HEK293 (cell line): Measurements from ENCODE around the gene TSPAN7.

ENCODE experiments used
- CTCF ChIA-PET: fragments of 350-600 bp; formaldehyde crosslinking; extraction: SDS; loops from one replicate; lab custom pipeline; 2021; ENCODE audit warnings: antibody characterized with exemption; lab: Yijun Ruan, JAX
- POLR2A ChIA-PET: fragments of 300-600 bp; formaldehyde crosslinking; extraction: SDS; loops from one replicate; lab custom pipeline; 2020; ENCODE audit warnings: antibody characterized with exemption, inconsistent platforms; lab: Yijun Ruan, JAX
- H3K27ac ChIP-seq: fragments of 200-500 bp; sonication (Bioruptor generic); 2 replicates; pipeline ENCODE4 v1.5.1; 2014; ENCODE audit warnings: low read depth, low read length, control low read depth, inconsistent platforms; ENCODE audit errors: extremely low read depth
- H3K36me3 ChIP-seq, 2 experiments: fragments of 200-500 bp in 1 of 2; sonication (Bioruptor generic) in 1 of 2; 1 replicate in 1 of 2; 2 replicates in 1 of 2; pipeline ENCODE4 v1.5.1; 2014 to 2017; ENCODE audit warnings: inconsistent platforms in 2 of 2, low read length in 2 of 2; ENCODE audit not compliant: control insufficient read depth in 2 of 2, insufficient read depth in 1 of 2
- H3K4me1 ChIP-seq: fragments of 200-500 bp; sonication (Bioruptor generic); 2 replicates; pipeline ENCODE4 v1.5.1; 2014; ENCODE audit warnings: mild to moderate bottlenecking, low read length, inconsistent platforms; ENCODE audit not compliant: control insufficient read depth, insufficient read depth
- H3K4me3 ChIP-seq: 2 replicates; pipeline ENCODE4 v1.5.1; 2011; ENCODE audit warnings: low read depth, mild to moderate bottlenecking, control low read depth, low read length, moderate library complexity
- H3K9me3 ChIP-seq: fragments of 200-500 bp; sonication (Bioruptor generic); 2 replicates; pipeline ENCODE4 v1.5.1; 2014; ENCODE audit warnings: low read depth, low read length, inconsistent platforms; ENCODE audit not compliant: control insufficient read depth, insufficient read depth
- KLF9 ChIP-seq: fragments of 450-650 bp; formaldehyde crosslinking; IDR thresholded peaks from 2 replicates; pipeline ENCODE4 v1.5.1; 2016; ENCODE audit warnings: missing biosample characterization, missing genetic modification characterization, low read depth
- MEIS1 ChIP-seq: sonication (generic); formaldehyde crosslinking; IDR thresholded peaks from 2 replicates; pipeline ENCODE4 v1.8.1; 2022; ENCODE audit warnings: missing genetic modification reagents, mild to moderate bottlenecking, borderline replicate concordance
- PRDM1 ChIP-seq: fragments of 450-650 bp; formaldehyde crosslinking; IDR thresholded peaks from 2 replicates; pipeline ENCODE4; 2016; ENCODE audit warnings: missing biosample characterization, missing genetic modification characterization
- YY1 ChIP-seq: fragments of 450-650 bp; formaldehyde crosslinking; IDR thresholded peaks from 2 replicates; pipeline ENCODE4 v1.5.1; 2018; ENCODE audit warnings: missing biosample characterization, missing genetic modification characterization
- ZFHX2 ChIP-seq: fragments of 450-650 bp; formaldehyde crosslinking; conservative IDR thresholded peaks from 2 replicates; pipeline ENCODE4 v1.5.1; 2016; ENCODE audit warnings: missing biosample characterization, missing genetic modification characterization
- ZNF138 ChIP-seq: fragments of 450-650 bp; formaldehyde crosslinking; IDR thresholded peaks from 2 replicates; pipeline ENCODE4 v1.5.1; 2016; ENCODE audit warnings: missing biosample characterization, missing genetic modification characterization, borderline replicate concordance
- ZNF175 ChIP-seq: fragments of 450-650 bp; formaldehyde crosslinking; IDR thresholded peaks from 2 replicates; pipeline ENCODE4 v1.5.1; 2016; ENCODE audit warnings: missing biosample characterization, missing genetic modification characterization
- ZNF248 ChIP-seq: fragments of 450-650 bp; formaldehyde crosslinking; IDR thresholded peaks from 2 replicates; pipeline ENCODE4 v1.5.1; 2017; ENCODE audit warnings: missing biosample characterization, missing genetic modification characterization
- ZNF311 ChIP-seq: fragments of 450-650 bp; formaldehyde crosslinking; IDR thresholded peaks from 2 replicates; pipeline ENCODE4 v1.5.1; 2017; ENCODE audit warnings: missing biosample characterization, missing genetic modification characterization, borderline replicate concordance
- ZNF423 ChIP-seq: fragments of 450-650 bp; formaldehyde crosslinking; IDR thresholded peaks from 2 replicates; pipeline ENCODE4 v1.5.1; 2016; ENCODE audit warnings: missing biosample characterization, missing genetic modification characterization
- ZNF433 ChIP-seq: fragments of 450-650 bp; formaldehyde crosslinking; IDR thresholded peaks from 2 replicates; pipeline ENCODE4 v1.5.1; 2016; ENCODE audit warnings: missing biosample characterization, missing genetic modification characterization, low read depth
- ZNF561 ChIP-seq: fragments of 450-650 bp; IDR thresholded peaks from 2 replicates; pipeline ENCODE4 v1.5.1; 2018; ENCODE audit warnings: missing biosample characterization, missing genetic modification characterization, borderline replicate concordance
- ZNF626 ChIP-seq: fragments of 450-650 bp; sonication (Bioruptor Pico); formaldehyde crosslinking; IDR thresholded peaks from 2 replicates; pipeline ENCODE4 v1.5.1; 2018; ENCODE audit warnings: missing biosample characterization, missing genetic modification characterization, inconsistent platforms
- ZNF654 ChIP-seq: fragments of 450-650 bp; formaldehyde crosslinking; IDR thresholded peaks from 2 replicates; pipeline ENCODE4 v1.5.1; 2016; ENCODE audit warnings: low read depth, missing biosample characterization, missing genetic modification characterization
- ZSCAN30 ChIP-seq: fragments of 450-650 bp; IDR thresholded peaks from 2 replicates; pipeline ENCODE4 v1.5.1; 2018; ENCODE audit warnings: missing biosample characterization, mild to moderate bottlenecking, missing genetic modification characterization, moderate library complexity
- TF ChIP-seq, protein P1 (sequence below): fragments of 450-650 bp; formaldehyde crosslinking; IDR thresholded peaks from 2 replicates; pipeline ENCODE4 v1.5.1; 2016; ENCODE audit warnings: missing biosample characterization, missing genetic modification characterization
- TF ChIP-seq, protein P2 (sequence below): fragments of 450-650 bp; formaldehyde crosslinking; IDR thresholded peaks from 2 replicates; pipeline ENCODE4 v1.5.1; 2016; ENCODE audit warnings: missing biosample characterization, missing genetic modification characterization
- TF ChIP-seq, protein P3 (sequence below): fragments of 450-650 bp; formaldehyde crosslinking; IDR thresholded peaks from 2 replicates; pipeline ENCODE4 v1.5.1; 2016; ENCODE audit warnings: missing biosample characterization, missing genetic modification characterization
- TF ChIP-seq, protein P4 (sequence below): fragments of 450-650 bp; formaldehyde crosslinking; conservative IDR thresholded peaks from 2 replicates; pipeline ENCODE4 v1.5.1; 2016; ENCODE audit warnings: low read depth, missing biosample characterization, missing genetic modification characterization

Gene TSPAN7

DNA sequence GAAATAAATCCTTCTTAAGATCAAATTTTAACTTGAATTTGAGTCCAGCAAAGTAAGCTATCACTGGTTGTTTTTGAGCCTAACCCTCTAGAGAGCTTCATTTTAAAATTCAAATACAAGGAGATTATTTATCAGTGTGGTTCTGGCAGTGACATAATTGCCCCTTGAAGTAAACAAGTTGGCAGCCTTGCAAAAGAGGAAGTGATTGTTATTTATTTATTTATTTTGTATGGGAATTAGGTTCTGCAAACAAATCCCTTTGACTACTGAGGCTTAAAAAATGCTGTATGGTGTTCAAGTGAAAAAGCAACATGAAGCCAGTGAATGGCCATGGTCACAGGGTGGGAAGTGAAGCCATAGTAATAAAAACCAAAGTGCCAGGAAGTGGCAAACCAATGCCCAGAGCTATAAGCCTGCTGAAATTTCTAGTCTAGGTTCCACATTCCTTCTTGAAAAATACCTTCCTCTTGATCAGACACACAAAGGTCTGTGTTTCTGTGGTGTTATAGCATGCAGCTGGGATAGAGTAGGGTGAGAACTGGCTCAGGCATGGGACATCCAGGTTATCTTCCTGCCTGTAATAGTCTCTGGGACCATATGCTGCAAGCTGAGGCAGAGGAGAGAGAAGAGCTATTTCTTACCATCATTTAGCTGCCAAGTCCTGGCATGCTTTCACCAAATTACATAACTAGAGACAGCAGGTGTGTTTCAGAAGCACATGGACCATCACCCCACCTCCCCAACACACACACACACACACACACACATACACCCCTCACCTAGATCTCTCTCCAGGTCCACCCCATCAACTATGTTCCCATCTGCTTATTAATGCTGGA is 47.1 kb upstream of the TSPAN7 start:
- Histone ChIP-seq H3K27ac (no peak overlapping the region), H3K9me3 (no peaks in the 10 kb centered on the region), H3K4me3 (no peak overlapping the region), H3K36me3 (no peaks in the 10 kb centered on the region), H3K4me1 (no peaks in the 10 kb centered on the region)
- POLR2A ChIA-PET, result no interaction called here
- TF ChIP-seq ZNF423 (no peak), ZNF654 (tag by site-specific recombination) (no peak), MEIS1 (CRISPR knock-in tag) (no peak), ZNF138 (tag by site-specific recombination) (no peak)
- CTCF ChIA-PET, result no interaction called here

DNA sequence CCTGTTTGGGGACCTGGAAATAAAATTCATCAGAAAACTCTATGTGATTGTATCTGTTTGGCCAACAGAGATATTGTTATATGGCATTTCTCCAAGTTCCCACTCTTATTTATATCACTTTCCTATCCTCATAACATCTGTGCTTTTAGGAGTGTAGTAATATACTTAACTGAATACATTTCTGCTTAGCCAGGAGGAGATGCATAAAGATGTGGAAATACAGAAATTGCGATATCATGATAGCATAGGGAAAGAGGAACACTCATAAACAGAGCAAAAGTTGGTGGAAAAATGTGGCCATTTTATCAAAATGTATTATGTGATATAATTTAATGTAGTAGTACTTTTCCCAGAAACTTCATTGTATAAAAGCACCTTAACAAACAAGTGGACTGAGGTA is 46.1 kb upstream of the TSPAN7 start:
- ChIA-PET CTCF (no interaction called here), POLR2A (no interaction called here)
- H3K4me3 ChIP-seq, result no peak overlapping the region
- H3K36me3 ChIP-seq, result no peaks in the 10 kb centered on the region
- TF ChIP-seq KLF9 (tag by site-specific recombination), result no peak
- TF ChIP-seq, all 188 proteins: peak for 0
- H3K4me1 ChIP-seq, result no peaks in the 10 kb centered on the region
- H3K27ac ChIP-seq, result no peak overlapping the region
- H3K9me3 ChIP-seq, result no peaks in the 10 kb centered on the region

DNA sequence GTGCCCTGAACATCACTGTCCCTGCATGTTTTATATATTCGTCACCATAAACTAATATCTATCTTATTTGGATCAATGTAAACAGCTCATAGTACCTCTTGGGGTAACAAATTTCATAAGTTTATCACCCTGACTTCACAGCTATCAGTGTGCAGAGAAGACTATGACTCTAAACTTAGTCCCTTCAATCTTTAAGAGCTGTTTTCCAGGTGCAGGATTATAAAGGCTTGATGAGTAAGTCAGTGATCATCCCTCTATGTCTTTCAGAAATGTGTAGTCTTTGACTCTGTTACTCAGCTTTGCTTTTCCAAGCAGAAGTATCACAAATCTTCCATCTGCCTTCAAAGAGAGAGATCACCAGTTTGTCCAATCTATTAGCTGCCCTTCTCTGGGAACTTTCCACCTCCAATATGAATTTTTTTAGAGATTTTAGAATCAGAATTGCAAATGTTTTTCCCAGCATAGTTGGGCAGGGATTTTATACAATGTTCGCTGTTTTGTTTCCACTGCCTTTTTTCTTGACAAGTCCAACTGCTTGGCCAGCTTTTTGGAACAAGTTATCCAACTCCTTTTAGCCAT is 45.1 kb upstream of the TSPAN7 start:
- Histone ChIP-seq H3K4me3 (no peak overlapping the region), H3K36me3 (no peaks in the 10 kb centered on the region), H3K27ac (no peak overlapping the region), H3K9me3 (no peaks in the 10 kb centered on the region), H3K4me1 (no peaks in the 10 kb centered on the region)
- CTCF ChIA-PET, result interaction anchor here (0.7 kb wide), 1 partner anchor 58 kb away, joined by 3 read pairs; no protein-coding TSS in a partner anchor
- POLR2A ChIA-PET, result no interaction called here
- no peak for TF ChIP-seq ZNF433 (tag by site-specific recombination)
- no peak for TF ChIP-seq ZNF311 (tag by site-specific recombination)
- TF ChIP-seq, protein P1, sequence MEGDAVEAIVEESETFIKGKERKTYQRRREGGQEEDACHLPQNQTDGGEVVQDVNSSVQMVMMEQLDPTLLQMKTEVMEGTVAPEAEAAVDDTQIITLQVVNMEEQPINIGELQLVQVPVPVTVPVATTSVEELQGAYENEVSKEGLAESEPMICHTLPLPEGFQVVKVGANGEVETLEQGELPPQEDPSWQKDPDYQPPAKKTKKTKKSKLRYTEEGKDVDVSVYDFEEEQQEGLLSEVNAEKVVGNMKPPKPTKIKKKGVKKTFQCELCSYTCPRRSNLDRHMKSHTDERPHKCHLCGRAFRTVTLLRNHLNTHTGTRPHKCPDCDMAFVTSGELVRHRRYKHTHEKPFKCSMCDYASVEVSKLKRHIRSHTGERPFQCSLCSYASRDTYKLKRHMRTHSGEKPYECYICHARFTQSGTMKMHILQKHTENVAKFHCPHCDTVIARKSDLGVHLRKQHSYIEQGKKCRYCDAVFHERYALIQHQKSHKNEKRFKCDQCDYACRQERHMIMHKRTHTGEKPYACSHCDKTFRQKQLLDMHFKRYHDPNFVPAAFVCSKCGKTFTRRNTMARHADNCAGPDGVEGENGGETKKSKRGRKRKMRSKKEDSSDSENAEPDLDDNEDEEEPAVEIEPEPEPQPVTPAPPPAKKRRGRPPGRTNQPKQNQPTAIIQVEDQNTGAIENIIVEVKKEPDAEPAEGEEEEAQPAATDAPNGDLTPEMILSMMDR, result no peak
- TF ChIP-seq ZNF561 (tag by site-specific recombination), result no peak
- no peak for TF ChIP-seq ZNF175 (tag by site-specific recombination)
- TF ChIP-seq ZNF626 (tag by site-specific recombination), result no peak
- no peak for TF ChIP-seq ZNF248 (tag by site-specific recombination)
- TF ChIP-seq, protein P2, sequence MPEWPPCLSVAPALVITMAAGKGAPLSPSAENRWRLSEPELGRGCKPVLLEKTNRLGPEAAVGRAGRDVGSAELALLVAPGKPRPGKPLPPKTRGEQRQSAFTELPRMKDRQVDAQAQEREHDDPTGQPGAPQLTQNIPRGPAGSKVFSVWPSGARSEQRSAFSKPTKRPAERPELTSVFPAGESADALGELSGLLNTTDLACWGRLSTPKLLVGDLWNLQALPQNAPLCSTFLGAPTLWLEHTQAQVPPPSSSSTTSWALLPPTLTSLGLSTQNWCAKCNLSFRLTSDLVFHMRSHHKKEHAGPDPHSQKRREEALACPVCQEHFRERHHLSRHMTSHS (tag by site-specific recombination), result no peak
- TF ChIP-seq, protein P3, sequence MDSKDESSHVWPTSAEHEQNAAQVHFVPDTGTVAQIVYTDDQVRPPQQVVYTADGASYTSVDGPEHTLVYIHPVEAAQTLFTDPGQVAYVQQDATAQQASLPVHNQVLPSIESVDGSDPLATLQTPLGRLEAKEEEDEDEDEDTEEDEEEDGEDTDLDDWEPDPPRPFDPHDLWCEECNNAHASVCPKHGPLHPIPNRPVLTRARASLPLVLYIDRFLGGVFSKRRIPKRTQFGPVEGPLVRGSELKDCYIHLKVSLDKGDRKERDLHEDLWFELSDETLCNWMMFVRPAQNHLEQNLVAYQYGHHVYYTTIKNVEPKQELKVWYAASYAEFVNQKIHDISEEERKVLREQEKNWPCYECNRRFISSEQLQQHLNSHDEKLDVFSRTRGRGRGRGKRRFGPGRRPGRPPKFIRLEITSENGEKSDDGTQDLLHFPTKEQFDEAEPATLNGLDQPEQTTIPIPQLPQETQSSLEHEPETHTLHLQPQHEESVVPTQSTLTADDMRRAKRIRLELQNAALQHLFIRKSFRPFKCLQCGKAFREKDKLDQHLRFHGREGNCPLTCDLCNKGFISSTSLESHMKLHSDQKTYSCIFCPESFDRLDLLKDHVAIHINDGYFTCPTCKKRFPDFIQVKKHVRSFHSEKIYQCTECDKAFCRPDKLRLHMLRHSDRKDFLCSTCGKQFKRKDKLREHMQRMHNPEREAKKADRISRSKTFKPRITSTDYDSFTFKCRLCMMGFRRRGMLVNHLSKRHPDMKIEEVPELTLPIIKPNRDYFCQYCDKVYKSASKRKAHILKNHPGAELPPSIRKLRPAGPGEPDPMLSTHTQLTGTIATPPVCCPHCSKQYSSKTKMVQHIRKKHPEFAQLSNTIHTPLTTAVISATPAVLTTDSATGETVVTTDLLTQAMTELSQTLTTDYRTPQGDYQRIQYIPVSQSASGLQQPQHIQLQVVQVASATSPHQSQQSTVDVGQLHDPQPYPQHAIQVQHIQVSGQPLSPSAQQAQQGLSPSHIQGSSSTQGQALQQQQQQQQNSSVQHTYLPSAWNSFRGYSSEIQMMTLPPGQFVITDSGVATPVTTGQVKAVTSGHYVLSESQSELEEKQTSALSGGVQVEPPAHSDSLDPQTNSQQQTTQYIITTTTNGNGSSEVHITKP (tag by site-specific recombination), result no peak
- no peak for TF ChIP-seq ZFHX2
- TF ChIP-seq ZSCAN30 (tag by site-specific recombination), result no peak
- no peak for TF ChIP-seq YY1 (tag by site-specific recombination)
- TF ChIP-seq, protein P4, sequence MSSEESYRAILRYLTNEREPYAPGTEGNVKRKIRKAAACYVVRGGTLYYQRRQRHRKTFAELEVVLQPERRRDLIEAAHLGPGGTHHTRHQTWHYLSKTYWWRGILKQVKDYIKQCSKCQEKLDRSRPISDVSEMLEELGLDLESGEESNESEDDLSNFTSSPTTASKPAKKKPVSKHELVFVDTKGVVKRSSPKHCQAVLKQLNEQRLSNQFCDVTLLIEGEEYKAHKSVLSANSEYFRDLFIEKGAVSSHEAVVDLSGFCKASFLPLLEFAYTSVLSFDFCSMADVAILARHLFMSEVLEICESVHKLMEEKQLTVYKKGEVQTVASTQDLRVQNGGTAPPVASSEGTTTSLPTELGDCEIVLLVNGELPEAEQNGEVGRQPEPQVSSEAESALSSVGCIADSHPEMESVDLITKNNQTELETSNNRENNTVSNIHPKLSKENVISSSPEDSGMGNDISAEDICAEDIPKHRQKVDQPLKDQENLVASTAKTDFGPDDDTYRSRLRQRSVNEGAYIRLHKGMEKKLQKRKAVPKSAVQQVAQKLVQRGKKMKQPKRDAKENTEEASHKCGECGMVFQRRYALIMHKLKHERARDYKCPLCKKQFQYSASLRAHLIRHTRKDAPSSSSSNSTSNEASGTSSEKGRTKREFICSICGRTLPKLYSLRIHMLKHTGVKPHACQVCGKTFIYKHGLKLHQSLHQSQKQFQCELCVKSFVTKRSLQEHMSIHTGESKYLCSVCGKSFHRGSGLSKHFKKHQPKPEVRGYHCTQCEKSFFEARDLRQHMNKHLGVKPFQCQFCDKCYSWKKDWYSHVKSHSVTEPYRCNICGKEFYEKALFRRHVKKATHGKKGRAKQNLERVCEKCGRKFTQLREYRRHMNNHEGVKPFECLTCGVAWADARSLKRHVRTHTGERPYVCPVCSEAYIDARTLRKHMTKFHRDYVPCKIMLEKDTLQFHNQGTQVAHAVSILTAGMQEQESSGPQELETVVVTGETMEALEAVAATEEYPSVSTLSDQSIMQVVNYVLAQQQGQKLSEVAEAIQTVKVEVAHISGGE (tag by site-specific recombination), result no peak
- TF ChIP-seq PRDM1 (tag by site-specific recombination), result no peak
